GM23248 (cell line): ENCODE measurements around the gene FBXW8. TPM values are rescaled to one million over a fixed set of nuclear protein-coding genes. Genes with fewer than 3 reads are reported as not detected.

ENCODE experiments used
- DNase-seq: peaks from one replicate; pipeline ENCODE4 v3.0.0-alpha.2; 2015
- H2AFZ ChIP-seq: fragments of 200-600 bp; sonication (generic); 2 replicates; pipeline ENCODE4 v1.6.1; 2016; ENCODE audit warnings: antibody characterized with exemption
- H3F3A ChIP-seq: fragments of 200-600 bp; sonication (generic); 2 replicates; pipeline ENCODE4 v1.6.1; 2016; ENCODE audit warnings: mild to moderate bottlenecking, antibody characterized with exemption, mixed run types; ENCODE audit not compliant: insufficient read depth
- H3K27ac ChIP-seq: fragments of 200-600 bp; sonication (generic); 2 replicates; pipeline ENCODE4 v1.5.1; 2016; ENCODE audit warnings: mild to moderate bottlenecking
- H3K27me3 ChIP-seq: fragments of 200-600 bp; sonication (generic); replicated peaks from 2 replicates; pipeline ENCODE4 v1.6.1; 2016; ENCODE audit warnings: mild to moderate bottlenecking; ENCODE audit not compliant: insufficient read depth
- H3K36me3 ChIP-seq: fragments of 200-600 bp; sonication (generic); 2 replicates; pipeline ENCODE4 v1.6.1; 2016; ENCODE audit warnings: low read depth, mild to moderate bottlenecking
- H3K4me1 ChIP-seq: fragments of 200-600 bp; sonication (generic); 2 replicates; pipeline ENCODE4 v1.6.1; 2016; ENCODE audit warnings: mild to moderate bottlenecking; ENCODE audit not compliant: insufficient read depth
- H3K4me2 ChIP-seq: fragments of 200-600 bp; sonication (generic); one replicate; pipeline ENCODE4 v1.6.1; 2016; ENCODE audit warnings: mild to moderate bottlenecking; ENCODE audit not compliant: unreplicated experiment
- H3K4me3 ChIP-seq: fragments of 200-600 bp; sonication (generic); 2 replicates; pipeline ENCODE4 v1.5.1; 2016; ENCODE audit warnings: mild to moderate bottlenecking
- H3K79me2 ChIP-seq: fragments of 200-600 bp; sonication (generic); 2 replicates; pipeline ENCODE4 v1.6.1; 2016; ENCODE audit warnings: mild to moderate bottlenecking; ENCODE audit not compliant: insufficient read depth
- H3K9ac ChIP-seq: fragments of 200-600 bp; sonication (generic); 2 replicates; pipeline ENCODE4 v1.6.1; 2016; ENCODE audit warnings: mild to moderate bottlenecking
- H3K9me2 ChIP-seq: fragments of 200-600 bp; sonication (generic); 2 replicates; pipeline ENCODE4 v1.6.1; 2016; ENCODE audit warnings: mixed run types, mild to moderate bottlenecking, moderate library complexity; ENCODE audit not compliant: insufficient read depth
- H3K9me3 ChIP-seq: fragments of 200-600 bp; sonication (generic); one replicate; pipeline ENCODE4 v1.6.1; 2017; ENCODE audit warnings: low read depth
- H4K20me1 ChIP-seq: fragments of 200-600 bp; sonication (generic); 2 replicates; pipeline ENCODE4 v1.6.0; 2016; ENCODE audit not compliant: insufficient read depth
- EZH2 ChIP-seq: fragments of 200-600 bp; sonication (generic); IDR thresholded peaks from 2 replicates; pipeline ENCODE4 v1.6.1; 2018; ENCODE audit warnings: antibody characterized with exemption, mild to moderate bottlenecking; ENCODE audit not compliant: insufficient read depth, poor library complexity, severe bottlenecking
- EZH2phosphoT487 ChIP-seq: fragments of 200-600 bp; sonication (generic); IDR thresholded peaks from 2 replicates; pipeline ENCODE4 v1.6.1; 2018; ENCODE audit warnings: antibody characterized with exemption, moderate library complexity, mild to moderate bottlenecking, low read depth; ENCODE audit not compliant: insufficient read depth
- WGBS, 2 experiments: methylation state at CpG; one replicate each; pipeline ENCODE4 v1.1.6; 2015 to 2017; ENCODE audit warnings: low lambda C conversion rate in 2 of 2, low coverage in 1 of 2; ENCODE audit errors: missing lambda C conversion rate in 2 of 2; 5-methylcytosine and 5-hydroxymethylcytosine counted together
- in situ Hi-C: fragments of 300-500 bp; cut with MboI; formaldehyde crosslinking; loops from 2 replicates; pipeline ENCODE4 v1.15.0; 2020
- polyA plus RNA-seq: library from polyadenylated mRNA; unstranded; fragments of >200 nt; fragmentation: Nextera tagmentation; extraction: Ambion mirVana; gene quantifications from 2 replicates; pipeline ENCODE4 v1.2.1, GENCODE V29; 2016
- total RNA-seq: library from RNA; depleted of rRNA; stranded (reverse); fragments of >200 nt; shearing (Covaris generic); gene quantifications from 2 replicates; pipeline ENCODE4 v1.2.3, GENCODE V29; 2014

FBXW8 gene
- total and polyA plus RNA-seq, 2 experiments from 2014 or later: 12.7 to 23.1 TPM

DNA sequence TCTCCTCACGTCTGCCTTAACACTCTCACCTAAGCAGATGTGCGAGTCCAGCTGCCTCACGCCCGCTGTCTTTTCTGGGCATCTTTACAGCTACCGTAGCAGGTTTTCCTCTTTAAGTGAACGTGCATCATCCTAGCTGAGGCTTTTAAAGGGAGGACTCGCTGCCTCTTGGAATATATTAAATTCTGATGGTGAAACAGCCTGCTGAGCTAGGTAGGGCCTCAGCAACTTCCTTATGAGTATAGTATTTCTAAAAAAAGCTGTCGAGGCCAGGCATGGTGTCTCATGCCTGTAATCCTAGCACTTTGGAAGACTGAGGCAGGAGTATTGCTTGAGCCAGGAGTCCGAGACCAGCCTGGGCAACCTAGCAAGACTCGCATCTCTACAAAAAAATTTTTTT, 156.3 kb downstream of the FBXW8 start:
- no peak for TF ChIP-seq EZH2phosphoT487
- no peak for TF ChIP-seq EZH2
- H3K4me3 ChIP-seq: no peak overlapping the region
- H3K4me1 ChIP-seq: no peaks in the 10 kb centered on the region
- H3K27ac ChIP-seq: no peak overlapping the region
- peaks cover 15% of the 10 kb centered on the region; the same call in 1 of the 2 replicates for H3K27me3 ChIP-seq
- H3K79me2 ChIP-seq: no peaks in the 10 kb centered on the region
- H4K20me1 ChIP-seq: no peaks in the 10 kb centered on the region
- no peaks in the 10 kb centered on the region for H3F3A ChIP-seq
- H3K9me2 ChIP-seq: no peaks in the 10 kb centered on the region
- in situ Hi-C loops: no loop called here
- no peak for DNase-seq
- no peak overlapping the region for H3K9ac ChIP-seq
- no peak overlapping the region for H3K4me2 ChIP-seq
- no peaks in the 10 kb centered on the region for H3K9me3 ChIP-seq
- H3K36me3 ChIP-seq: no peaks in the 10 kb centered on the region
- 23% methylated on average over 10 of the region's 10 CpGs for WGBS, 2 experiments
- no peak overlapping the region for H2AFZ ChIP-seq

DNA sequence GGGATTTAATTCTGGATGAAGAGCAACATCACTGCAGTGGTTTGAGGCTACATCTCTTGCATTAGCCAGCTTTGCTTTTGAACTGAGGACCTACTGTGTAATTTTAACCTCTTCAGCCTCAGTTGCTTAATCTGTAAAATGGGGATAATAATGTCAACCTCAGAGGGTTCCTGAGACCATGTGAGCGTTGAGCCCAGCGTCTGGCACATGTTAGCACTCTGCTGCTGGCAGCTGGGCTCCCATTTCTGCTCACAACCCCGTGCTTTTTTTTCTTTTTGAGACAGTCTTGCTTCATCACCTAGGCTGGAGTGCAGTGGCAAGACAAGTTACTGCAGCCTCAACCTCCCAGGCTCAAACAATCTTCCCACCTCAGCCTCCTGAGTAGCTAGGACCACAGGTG, 156.9 kb downstream of the FBXW8 start:
- in situ Hi-C loops: no loop called here
- Histone ChIP-seq H3K4me2 (no peak overlapping the region), H3K79me2 (no peaks in the 10 kb centered on the region), H3F3A (no peaks in the 10 kb centered on the region), H3K27me3 (peaks cover 16% of the 10 kb centered on the region; the same call in 1 of the 2 replicates), H3K9me3 (no peaks in the 10 kb centered on the region), H2AFZ (no peak overlapping the region), H4K20me1 (no peaks in the 10 kb centered on the region), H3K4me3 (no peak overlapping the region), H3K27ac (no peak overlapping the region), H3K9me2 (no peaks in the 10 kb centered on the region), H3K36me3 (no peaks in the 10 kb centered on the region), H3K4me1 (no peaks in the 10 kb centered on the region), H3K9ac (no peak overlapping the region)
- no peak for DNase-seq
- 16 to 30% methylated on average over 3 of the region's 3 CpGs for whole genome bisulfite sequencing, 2 experiments
- no peak for TF ChIP-seq EZH2
- no peak for TF ChIP-seq EZH2phosphoT487

DNA sequence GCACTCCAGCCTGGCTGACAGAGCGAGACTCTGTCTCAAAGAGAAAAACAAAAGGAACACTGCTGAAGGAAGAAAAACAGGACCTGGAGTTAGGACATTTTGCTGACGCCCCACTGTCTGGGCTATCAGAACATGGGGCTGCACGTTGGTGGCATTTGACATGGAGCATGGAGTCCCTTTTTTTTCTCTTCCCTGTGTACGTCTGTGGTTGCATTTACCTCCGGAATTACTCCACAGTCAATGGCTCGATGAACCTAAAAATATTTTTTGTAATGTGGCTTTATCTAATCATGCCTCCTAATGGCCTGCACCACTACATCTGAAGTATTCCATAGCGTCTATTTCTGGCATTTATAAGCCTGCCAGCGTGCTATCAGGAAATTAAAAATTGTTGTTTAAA, 157.7 kb downstream of the FBXW8 start:
- H3K79me2 ChIP-seq: no peaks in the 10 kb centered on the region
- H4K20me1 ChIP-seq: no peaks in the 10 kb centered on the region
- no peak overlapping the region for H3K4me3 ChIP-seq
- peaks cover 25% of the 10 kb centered on the region for H3K27me3 ChIP-seq
- no peaks in the 10 kb centered on the region for H3K9me2 ChIP-seq
- no peak overlapping the region for H2AFZ ChIP-seq
- H3K9ac ChIP-seq: no peak overlapping the region
- no peaks in the 10 kb centered on the region for H3K36me3 ChIP-seq
- H3K4me1 ChIP-seq: no peaks in the 10 kb centered on the region
- in situ Hi-C loops: no loop called here
- no peak overlapping the region for H3K27ac ChIP-seq
- H3F3A ChIP-seq: no peaks in the 10 kb centered on the region
- H3K9me3 ChIP-seq: no peaks in the 10 kb centered on the region
- no peak for DNase-seq
- WGBS, 2 experiments: 66% methylated on average over 8 of the region's 8 CpGs
- TF ChIP-seq EZH2phosphoT487 (no peak), EZH2 (no peak)
- no peak overlapping the region for H3K4me2 ChIP-seq

DNA sequence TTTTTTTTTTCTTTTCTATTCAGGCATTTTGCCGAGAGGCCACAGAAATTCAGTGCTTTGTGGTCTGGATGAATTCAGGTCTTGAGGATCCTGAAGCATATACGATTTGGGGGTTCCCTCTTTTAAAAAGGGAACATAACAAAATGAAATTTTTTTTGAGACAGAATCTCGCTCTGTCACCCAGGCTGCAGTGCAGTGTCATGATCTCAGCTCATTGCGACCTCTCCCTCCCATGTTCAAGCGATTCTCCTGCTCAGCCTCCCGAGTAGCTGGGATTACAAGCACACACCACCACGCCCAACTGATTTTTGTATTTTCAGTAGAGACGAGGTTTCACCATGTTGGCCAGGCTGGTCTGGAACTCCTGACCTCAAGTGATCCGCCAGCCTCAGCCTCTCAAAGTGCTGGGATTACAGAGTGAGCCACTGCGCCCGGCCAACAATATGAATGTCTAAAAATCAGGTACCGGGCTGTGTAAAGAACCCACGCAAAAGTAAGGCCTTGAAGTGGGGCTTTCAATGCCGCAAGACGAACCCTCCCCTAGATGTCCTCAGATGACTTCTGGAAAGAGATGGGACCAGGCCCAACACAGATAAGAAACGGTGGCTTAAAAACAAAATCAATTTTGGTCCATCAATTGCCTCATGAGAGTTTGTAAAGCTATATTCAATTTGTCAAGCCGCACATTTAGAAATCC, 158.5 kb downstream of the FBXW8 start:
- Histone ChIP-seq H3K9me2 (no peaks in the 10 kb centered on the region), H3K9me3 (no peaks in the 10 kb centered on the region), H3K9ac (no peak overlapping the region), H2AFZ (no peak overlapping the region), H3F3A (no peaks in the 10 kb centered on the region), H3K36me3 (no peaks in the 10 kb centered on the region), H3K4me2 (no peak overlapping the region), H3K4me3 (no peak overlapping the region), H3K4me1 (no peaks in the 10 kb centered on the region), H3K79me2 (no peaks in the 10 kb centered on the region), H4K20me1 (no peaks in the 10 kb centered on the region), H3K27ac (no peak overlapping the region), H3K27me3 (peaks cover 32% of the 10 kb centered on the region)
- TF ChIP-seq EZH2phosphoT487 (no peak), EZH2 (no peak)
- WGBS, 2 experiments: 72 to 75% methylated on average over 17 of the region's 17 CpGs
- in situ Hi-C loops: no loop called here
- DNase-seq: no peak
